HG02571 (cell line): ENCODE data around the gene ZNF563.

ENCODE experiments used
- ATAC-seq: cut with Tn5 transposase; IDR thresholded peaks from one replicate; pipeline ENCODE4 v1.9.1; 2021; ENCODE audit warnings: mild to moderate bottlenecking, moderate library complexity; ENCODE audit not compliant: unreplicated experiment

ZNF563 gene

DNA sequence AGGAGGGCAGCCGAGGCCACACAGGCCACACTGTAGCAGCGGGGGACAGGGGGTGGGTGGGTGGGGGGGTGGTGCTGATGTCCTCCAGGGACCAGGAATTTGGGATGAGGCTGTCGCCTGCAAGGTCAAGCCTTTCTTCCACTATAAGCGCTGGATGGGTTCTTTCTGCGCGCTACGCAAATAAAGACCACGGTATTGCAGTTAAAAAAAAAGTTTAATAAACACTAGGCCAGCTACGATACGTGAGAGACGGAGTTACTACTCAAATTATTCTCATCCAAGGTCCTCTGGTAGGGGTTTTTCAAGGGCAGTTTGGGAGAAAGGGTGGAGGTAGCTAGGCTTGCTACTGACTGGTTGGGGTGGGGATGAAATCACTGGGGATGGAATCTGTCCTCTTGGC, 38.2 kb downstream of the ZNF563 start:
- no peak for ATAC-seq

DNA sequence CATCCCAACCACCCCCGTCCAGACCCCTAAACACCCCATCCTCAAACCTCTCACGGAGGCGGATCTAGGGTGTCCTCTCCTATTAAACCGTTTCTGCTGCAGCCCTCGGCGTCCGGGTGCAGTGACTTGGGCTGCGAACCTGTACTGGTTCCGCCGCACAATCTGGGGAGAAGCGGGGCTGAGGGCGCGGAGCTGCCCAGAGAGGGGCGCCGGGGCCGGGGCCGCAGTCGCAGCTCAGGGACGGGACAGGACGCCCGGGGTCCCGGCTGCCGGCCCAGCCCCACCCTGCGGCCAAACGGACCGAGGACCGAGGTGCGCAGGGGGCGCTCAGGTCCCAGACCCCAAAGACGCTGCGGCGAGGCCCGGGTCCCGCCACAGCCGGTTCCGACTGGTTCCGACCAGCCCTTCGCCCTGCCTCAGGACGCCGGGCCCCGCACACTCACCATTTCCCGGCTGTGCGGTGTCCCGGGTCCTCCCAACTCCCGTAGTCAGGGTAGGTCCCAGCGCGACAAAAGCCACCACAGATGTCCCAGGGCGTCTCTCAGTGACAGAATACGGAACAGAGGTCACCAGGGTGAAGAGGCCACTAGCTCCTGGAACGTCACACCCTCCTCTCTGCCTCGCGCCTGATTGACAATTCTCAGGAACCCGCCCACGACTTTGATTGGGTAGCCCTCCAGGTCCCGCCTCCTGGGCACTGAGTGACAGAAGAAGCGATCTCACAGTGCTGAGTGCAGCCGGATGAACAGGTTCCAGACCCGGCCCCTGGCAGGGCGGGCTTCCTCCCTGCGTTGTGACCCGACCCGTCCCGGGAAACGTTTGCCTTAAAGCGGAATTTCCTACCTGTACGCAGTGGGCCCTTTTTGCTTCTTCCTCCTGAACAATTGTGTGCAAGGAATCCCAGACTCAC, 38.9 kb downstream of the ZNF563 start, which contains the start of gene ZNF44:
TSS of gene ZNF44 (minus strand) at position 635 of the 910 bp plus-strand sequence. CDS start at position 446, 189 bp downstream.
- ATAC-seq, result peak; percentile 90

DNA sequence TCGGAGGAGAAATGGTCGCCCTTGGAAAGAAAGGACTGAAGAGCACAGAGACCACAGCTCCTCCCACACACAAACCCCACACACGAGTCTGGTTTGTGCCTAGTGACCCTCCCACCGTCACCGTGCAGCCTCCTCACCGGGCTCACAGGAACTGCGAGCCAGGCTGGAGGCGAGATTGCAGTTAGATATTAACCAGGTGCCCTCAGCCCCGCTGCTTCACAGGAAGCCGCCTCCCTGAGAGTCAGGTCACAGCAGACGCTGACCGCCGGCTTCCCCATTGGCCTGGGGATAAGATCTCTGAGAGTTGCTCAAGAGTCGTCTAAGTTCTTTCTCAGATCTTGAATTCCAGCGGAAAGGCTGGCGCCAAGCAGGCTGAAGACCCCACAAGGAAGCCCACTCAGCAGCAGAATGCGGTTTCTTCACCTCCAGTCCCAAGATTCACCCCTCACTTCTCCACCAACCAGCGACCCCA, 39.6 kb downstream of the ZNF563 start:
- peak; percentile 35 for ATAC-seq

DNA sequence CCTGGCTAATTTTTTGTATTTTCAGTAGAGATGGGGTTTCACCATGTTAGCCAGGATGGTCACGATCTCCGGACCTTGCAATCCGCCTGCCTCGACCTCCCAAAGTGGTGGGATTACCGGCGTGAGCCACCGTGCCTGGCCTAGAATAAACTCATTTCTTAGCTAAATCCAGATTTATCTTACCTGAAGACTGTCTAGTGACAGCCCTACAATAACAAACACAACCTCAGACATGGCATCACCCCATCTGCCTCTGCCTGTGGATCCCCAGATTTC, 43.7 kb downstream of the ZNF563 start:
- ATAC-seq, result no peak

DNA sequence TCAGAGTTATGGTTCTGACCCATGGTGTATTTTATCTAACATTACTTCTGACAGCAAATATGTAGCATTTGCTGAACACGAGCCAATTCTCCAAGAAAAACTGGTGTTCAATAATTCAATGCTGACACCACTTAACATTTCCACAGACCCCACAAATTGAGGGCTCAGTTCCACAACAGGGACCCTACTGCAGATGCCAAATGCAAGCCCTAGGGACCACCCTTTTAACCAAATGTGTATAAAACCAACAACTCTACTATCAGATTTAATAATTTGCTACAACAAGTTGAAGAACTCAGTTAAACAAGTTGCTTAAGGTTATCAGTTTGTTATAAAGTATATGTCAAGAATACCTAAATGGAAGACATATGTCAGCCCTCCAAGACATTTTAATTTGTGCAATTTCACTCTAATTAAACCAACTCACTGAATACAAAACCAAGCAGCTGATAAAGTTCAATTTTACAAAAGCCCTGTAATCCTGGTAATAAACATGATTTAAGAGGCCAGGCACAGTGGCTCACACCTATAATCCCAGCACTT, 45.4 kb downstream of the ZNF563 start:
- ATAC-seq, result no peak

DNA sequence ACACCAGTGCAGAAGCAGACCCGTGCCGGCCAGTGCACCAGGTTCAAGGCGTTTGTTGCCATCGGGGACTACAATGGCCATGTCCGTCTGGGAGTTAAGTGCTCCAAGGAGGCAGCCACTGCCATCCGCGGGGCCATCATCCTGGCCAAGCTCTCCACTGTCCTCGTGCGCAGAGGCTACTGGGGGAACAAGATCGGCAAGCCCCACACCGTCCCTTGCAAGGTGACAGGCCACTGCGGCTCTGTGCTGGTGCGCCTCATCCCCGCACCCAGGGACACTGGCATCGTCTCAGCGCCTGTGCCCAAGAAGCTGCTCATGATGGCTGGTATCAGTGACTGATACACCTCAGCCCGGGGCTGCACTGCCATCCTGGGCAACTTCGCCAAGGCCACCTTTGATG, 48.8 kb downstream of the ZNF563 start:
- no peak for ATAC-seq

DNA sequence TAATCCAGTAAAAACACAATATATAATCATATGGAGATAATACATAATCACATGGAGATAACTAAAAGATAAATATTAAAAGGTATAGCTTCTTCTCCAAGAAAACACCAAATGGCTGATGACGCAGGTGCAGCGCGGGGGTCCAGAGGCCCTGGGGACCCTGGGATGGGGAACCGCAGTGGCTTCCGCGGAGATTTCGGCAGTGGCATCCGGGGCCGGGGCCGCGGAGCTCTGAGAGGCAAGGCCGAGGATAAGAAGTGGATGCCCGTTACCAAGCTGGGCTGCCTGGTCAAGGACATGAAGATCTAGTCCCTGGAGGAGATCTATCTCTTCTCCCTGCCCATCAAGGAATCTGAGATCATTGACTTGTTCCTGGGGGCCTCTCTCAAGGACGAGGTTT, 49.2 kb downstream of the ZNF563 start:
- ATAC-seq, result no peak

DNA sequence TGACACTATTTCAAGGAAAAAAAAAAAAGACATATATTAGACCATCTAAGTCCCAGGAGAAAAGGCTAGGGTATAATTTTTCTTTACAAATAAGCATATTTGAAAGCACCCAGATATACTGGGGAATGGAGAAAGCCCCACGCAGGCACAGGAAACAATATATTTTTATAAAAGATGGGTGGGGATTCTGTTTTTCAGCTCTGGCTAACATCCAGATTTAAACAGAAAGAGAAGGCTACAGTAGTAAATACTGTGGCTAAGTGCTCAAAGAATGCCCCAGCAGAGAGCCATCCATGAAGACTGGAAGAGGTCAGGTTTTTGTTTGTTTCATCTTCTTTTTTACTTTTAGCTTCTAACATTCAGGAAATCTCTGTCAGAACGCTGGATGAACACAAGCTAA, 54.7 kb downstream of the ZNF563 start:
- no peak for ATAC-seq

DNA sequence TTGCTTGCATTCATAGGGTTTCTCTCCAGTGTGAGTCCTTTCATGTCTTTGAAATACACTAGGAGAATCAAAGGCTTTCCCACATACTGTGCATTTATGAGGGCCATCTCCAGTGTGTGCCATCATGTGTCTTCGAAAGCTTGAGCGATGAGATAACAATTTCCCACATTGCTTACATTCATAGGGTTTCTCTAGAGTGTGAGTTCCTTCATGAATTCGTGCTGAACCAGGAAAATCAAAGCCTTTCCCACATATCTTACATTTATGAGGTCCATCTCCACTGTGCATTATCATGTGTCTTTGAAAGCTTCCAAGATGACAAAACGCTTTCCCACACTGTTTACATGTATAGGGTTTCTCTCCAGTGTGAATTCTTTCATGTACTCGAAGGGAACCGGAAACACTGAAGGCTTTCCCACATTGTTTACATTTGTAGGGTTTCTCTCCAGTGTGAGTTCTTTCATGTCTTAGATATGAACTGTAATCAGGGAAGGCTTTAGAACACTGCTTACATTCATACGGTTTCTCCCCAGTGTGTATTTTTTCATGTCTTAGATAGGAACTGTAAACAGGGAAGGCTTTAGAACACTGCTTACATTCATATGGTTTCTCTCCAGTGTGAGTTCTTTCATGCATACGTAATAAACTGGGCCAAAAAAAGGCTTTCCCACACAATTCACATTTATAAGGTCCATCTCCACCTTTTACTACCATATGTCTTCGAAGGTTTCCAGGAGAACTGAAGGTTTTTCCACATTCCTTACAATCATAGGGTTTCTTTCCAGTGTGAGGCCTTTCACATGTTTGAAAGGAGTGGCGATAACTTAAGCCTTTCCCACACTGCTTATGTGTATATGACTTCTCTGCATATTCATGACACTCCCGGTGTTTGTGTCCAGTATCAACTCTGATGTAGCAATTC, 60.2 kb downstream of the ZNF563 start:
- no peak for ATAC-seq

DNA sequence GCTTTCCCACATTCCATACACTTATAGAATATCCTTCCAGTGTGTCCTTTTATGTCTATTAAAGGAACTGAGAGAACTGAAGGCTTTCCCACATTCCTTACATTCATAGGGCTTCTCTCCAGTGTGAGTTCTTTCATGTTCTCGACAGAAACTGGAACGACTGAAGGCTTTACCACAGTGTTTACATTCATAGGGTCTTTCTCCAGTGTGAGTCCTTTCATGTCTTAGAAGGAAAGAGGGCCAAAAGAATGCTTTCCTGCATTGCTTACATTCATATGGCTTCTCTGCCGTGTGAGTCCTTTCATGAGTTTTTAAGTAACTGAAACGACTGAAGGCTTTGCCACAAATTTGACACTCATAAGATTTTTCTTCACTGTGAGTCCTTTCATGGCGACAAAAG, 61.0 kb downstream of the ZNF563 start:
- no peak for ATAC-seq

DNA sequence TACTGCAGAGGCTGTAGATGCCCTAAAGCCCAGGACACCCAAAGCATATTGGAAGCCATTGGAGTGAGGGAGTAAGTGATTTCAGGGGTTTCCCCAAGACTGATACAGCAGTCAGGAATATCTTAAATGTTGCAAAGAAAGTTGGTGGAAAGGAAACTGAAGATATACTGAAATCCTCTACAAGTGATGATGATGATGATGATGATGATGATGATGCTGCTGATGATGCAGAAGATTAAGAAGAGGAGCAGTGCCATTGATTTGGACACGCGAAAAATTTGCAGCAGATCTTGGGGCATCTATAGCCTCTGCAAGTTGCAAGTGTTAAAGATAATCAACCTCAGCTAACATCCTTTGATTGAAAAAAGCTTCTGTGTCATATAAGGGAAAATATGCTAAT, 62.6 kb downstream of the ZNF563 start:
- no peak for ATAC-seq
